SJCRH30 (cell line): ENCODE measurements around the gene HOXD13. TPM values are rescaled to one million over a fixed set of nuclear protein-coding genes. Genes with fewer than 3 reads are reported as not detected.

Experiments
- DNase-seq, 2 experiments: peaks; one replicate each; pipeline ENCODE4 v3.0.0-alpha.2; 2015 to 2020
- H3K27ac ChIP-seq: fragments of 250-450 bp; sonication (Bioruptor Pico); 2 replicates; pipeline ENCODE4 v1.5.1; 2020; ENCODE audit warnings: mild to moderate bottlenecking, moderate library complexity
- H3K27me3 ChIP-seq: fragments of 250-450 bp; sonication (Bioruptor Pico); 2 replicates; pipeline ENCODE4 v1.5.1; 2020; ENCODE audit warnings: mild to moderate bottlenecking, moderate library complexity
- H3K36me3 ChIP-seq: fragments of 250-450 bp; sonication (Bioruptor Pico); 2 replicates; pipeline ENCODE4 v1.5.1; 2020; ENCODE audit warnings: mild to moderate bottlenecking, moderate library complexity
- H3K4me1 ChIP-seq: fragments of 250-450 bp; sonication (Bioruptor Pico); 2 replicates; pipeline ENCODE4 v1.5.1; 2020; ENCODE audit warnings: mild to moderate bottlenecking, moderate library complexity
- H3K4me3 ChIP-seq: fragments of 250-450 bp; sonication (Bioruptor Pico); 2 replicates; pipeline ENCODE4 v1.5.1; 2020; ENCODE audit warnings: mild to moderate bottlenecking, moderate library complexity
- H3K9me3 ChIP-seq: fragments of 250-450 bp; sonication (Bioruptor Pico); replicated peaks from 2 replicates; pipeline ENCODE4 v1.5.1; 2020; ENCODE audit warnings: mild to moderate bottlenecking, moderate library complexity
- total RNA-seq: library from RNA; depleted of rRNA; stranded (reverse); fragments of >200 nt; shearing (Covaris generic); gene quantifications from 2 replicates; pipeline ENCODE4 v1.2.3, GENCODE V29; 2014; rRNA removed

The HOXD13 gene
- 11.0 and 13.6 TPM in 2 replicates for total RNA-seq

DNA sequence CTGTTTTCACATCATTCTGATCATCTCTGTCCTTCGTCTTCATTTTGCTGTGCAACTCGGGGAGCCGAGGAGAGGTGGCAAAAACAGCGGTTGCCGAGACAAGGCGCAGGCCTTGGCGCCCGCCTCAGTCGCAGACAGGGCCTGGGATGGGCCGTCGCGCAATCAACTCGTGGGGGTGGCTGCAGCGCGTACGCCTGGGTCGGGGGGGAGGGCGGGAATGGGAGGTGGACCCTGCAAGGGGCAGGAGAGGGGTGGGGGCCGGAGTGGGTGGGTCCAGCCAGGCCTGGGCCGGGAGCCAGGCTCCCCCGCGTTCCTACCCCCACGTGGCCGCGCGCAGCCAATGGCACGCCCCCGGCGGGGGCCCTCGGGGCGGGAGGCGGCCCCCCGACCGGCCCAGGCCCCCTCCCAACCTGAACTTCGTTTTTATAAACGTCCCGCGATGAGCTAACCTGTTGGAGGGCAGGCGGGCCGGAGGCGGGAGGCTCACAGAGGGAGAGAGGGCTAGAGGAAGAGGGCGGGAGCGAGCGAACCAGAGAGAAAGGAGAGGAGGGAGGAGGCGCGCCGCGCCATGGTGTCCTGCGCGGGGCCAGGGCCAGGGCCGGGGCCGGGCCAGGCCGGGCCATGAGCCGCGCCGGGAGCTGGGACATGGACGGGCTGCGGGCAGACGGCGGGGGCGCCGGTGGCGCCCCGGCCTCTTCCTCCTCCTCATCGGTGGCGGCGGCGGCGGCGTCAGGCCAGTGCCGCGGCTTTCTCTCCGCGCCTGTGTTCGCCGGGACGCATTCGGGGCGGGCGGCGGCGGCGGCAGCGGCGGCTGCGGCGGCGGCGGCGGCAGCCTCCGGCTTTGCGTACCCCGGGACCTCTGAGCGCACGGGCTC lies at the start of gene HOXD13:
Gene HOXD13, plus strand, starts transcription at position 452 of the 875 bp plus-strand sequence. Its CDS starts 170 bp downstream, at position 622.
- H3K27ac ChIP-seq, result no peak within 1 kb of the TSS
- peak within 1 kb of the TSS; percentile 67 for H3K4me3 ChIP-seq
- no peaks in the 10 kb centered on the region for H3K9me3 ChIP-seq
- H3K4me1 ChIP-seq, result no peaks in the 10 kb centered on the region
- DNase-seq, result peak; percentile 65 to 66
- H3K36me3 ChIP-seq, result no peaks in the 10 kb centered on the region
- no peaks in the 10 kb centered on the region; the same call in 1 of the 2 replicates for H3K27me3 ChIP-seq

GRCh38 chr2:176056406-176056805 lies 36.1 kb upstream of the HOXD13 start:
- no peak overlapping the region for H3K27ac ChIP-seq
- 0 out of 2 replicates have a peak, but pooled peaks cover 3% of the 10 kb centered on the region for H3K4me1 ChIP-seq
- DNase-seq, result peak; percentile 72 to 77
- H3K27me3 ChIP-seq, result no peaks in the 10 kb centered on the region
- H3K36me3 ChIP-seq, result no peaks in the 10 kb centered on the region
- H3K9me3 ChIP-seq, result no peaks in the 10 kb centered on the region
- H3K4me3 ChIP-seq, result no peak overlapping the region

DNA sequence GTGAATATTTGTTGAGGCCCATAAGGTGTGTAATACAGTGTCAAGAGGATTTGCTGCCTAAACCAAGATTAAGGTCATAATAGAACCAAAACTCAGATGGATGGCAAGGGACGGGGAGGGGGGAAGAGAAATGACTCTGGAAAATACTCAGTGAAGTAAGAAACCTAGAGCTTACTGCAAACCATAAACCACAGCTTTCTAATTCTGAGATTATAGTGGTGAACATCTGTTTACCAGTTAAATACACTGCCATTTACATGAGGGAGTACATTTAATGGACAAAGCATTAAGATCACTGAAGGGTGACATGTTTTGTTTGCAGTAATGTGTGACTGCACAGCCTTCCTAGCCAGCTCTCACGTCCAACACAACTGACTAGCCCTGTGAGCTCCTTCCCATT lies 28.6 kb upstream of the HOXD13 start:
- Histone ChIP-seq H3K27ac (no peak overlapping the region), H3K36me3 (no peaks in the 10 kb centered on the region), H3K4me1 (no peaks in the 10 kb centered on the region), H3K27me3 (no peaks in the 10 kb centered on the region), H3K4me3 (no peak overlapping the region), H3K9me3 (no peaks in the 10 kb centered on the region)
- DNase-seq, result no peak

DNA sequence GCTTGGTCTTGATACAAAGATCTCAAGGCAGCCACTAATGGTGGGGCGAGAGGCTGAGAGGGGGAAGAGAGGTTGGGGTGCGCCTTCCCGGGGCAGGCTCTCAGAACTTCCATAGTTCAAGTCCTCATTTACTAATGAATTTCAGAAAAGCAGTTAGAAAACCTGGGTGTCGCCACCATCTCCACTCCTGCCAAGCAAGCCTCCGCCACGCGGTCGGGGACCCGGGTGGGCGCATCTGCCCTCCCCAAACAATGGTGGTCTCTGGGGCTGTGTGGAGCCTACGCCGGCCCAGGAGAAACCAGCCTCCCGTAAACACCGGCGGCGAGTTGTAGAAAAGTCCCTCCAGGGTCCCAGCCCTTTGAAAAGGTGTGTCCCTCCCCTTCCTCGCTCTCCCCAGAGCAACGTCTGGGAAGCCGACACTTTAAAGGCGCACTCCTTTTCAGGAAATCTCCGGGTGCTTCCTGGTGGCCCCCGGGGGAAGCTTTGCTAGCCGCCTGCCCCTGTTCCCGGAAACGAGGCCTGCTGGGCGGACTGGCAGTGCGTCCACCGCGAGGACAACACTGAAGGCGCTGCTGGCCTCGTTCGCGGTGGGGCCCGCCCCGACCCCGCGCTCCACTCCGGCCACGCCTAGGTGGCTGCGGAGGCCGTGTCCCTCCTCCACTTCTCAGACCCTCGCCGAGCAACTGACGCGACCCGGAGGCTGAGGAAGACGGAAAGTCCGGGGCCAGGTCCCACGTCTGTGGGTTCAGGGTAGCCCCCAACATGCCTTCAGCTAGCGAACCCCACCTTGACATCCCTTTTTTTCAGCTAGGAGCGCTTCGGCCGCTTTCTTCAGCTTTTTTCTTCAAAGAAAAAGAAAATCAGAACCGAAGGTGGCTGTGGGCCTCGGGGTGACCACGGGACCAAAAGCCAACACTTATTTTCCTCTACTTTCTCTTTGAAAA lies 25.6 kb upstream of the HOXD13 start:
- no peak for DNase-seq
- H3K9me3 ChIP-seq, result no peaks in the 10 kb centered on the region
- H3K27ac ChIP-seq, result no peak overlapping the region
- no peaks in the 10 kb centered on the region for H3K36me3 ChIP-seq
- no peaks in the 10 kb centered on the region for H3K4me1 ChIP-seq
- no peaks in the 10 kb centered on the region for H3K27me3 ChIP-seq
- H3K4me3 ChIP-seq, result no peak overlapping the region

GRCh38 chr2:176067589-176068418 lies 24.7 kb upstream of the HOXD13 start:
- no peaks in the 10 kb centered on the region for H3K36me3 ChIP-seq
- DNase-seq, result no peak
- H3K4me3 ChIP-seq, result no peak overlapping the region
- no peak overlapping the region for H3K27ac ChIP-seq
- H3K27me3 ChIP-seq, result no peaks in the 10 kb centered on the region
- H3K4me1 ChIP-seq, result no peaks in the 10 kb centered on the region
- H3K9me3 ChIP-seq, result no peaks in the 10 kb centered on the region

DNA sequence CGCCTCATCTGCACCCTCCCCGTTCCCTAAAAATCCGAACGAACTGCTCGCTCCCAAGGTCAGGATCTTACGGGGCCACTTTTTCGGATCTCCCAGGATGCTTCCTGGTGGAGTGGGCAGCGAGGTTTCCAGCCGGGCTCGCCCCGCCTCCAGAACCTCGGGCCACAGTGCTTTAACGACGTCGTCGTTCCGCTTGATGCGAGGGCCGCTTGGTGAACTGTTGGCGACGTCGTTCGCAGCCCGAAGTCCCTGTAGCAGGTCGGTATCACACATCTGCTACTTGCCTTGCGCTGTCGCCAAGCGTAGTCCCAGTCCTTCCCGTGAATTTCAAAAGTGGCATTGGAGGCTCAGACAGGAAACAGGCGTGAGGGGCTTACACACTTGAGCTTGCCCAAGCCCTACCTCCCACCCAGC lies 24.1 kb upstream of the HOXD13 start:
- no peaks in the 10 kb centered on the region for H3K27me3 ChIP-seq
- H3K4me1 ChIP-seq, result no peaks in the 10 kb centered on the region
- no peaks in the 10 kb centered on the region for H3K9me3 ChIP-seq
- no peak for DNase-seq
- H3K27ac ChIP-seq, result no peak overlapping the region
- H3K4me3 ChIP-seq, result no peak overlapping the region
- no peaks in the 10 kb centered on the region for H3K36me3 ChIP-seq

- no peak for DNase-seq
- Histone ChIP-seq H3K36me3 (no peaks in the 10 kb centered on the region), H3K27me3 (no peaks in the 10 kb centered on the region), H3K4me1 (peaks cover 2% of the 10 kb centered on the region; the same call in 1 of the 2 replicates), H3K9me3 (no peaks in the 10 kb centered on the region), H3K4me3 (no peak overlapping the region), H3K27ac (no peak overlapping the region)
Observed at GRCh38 chr2:176071330-176072291, 20.9 kb upstream of the HOXD13 start.

GRCh38 chr2:176072292-176072669 lies 20.2 kb upstream of the HOXD13 start:
- H3K4me1 ChIP-seq, result peaks cover 2% of the 10 kb centered on the region; the same call in 1 of the 2 replicates
- H3K9me3 ChIP-seq, result no peaks in the 10 kb centered on the region
- H3K27ac ChIP-seq, result no peak overlapping the region
- H3K27me3 ChIP-seq, result no peaks in the 10 kb centered on the region
- H3K36me3 ChIP-seq, result no peaks in the 10 kb centered on the region
- no peak for DNase-seq
- no peak overlapping the region for H3K4me3 ChIP-seq

GRCh38 chr2:176072951-176073904 lies 19.3 kb upstream of the HOXD13 start:
- H3K4me3 ChIP-seq, result no peak overlapping the region
- H3K36me3 ChIP-seq, result no peaks in the 10 kb centered on the region
- no peak for DNase-seq
- peaks cover 2% of the 10 kb centered on the region; the same call in 1 of the 2 replicates for H3K4me1 ChIP-seq
- no peaks in the 10 kb centered on the region for H3K9me3 ChIP-seq
- no peaks in the 10 kb centered on the region for H3K27me3 ChIP-seq
- H3K27ac ChIP-seq, result no peak overlapping the region

DNA sequence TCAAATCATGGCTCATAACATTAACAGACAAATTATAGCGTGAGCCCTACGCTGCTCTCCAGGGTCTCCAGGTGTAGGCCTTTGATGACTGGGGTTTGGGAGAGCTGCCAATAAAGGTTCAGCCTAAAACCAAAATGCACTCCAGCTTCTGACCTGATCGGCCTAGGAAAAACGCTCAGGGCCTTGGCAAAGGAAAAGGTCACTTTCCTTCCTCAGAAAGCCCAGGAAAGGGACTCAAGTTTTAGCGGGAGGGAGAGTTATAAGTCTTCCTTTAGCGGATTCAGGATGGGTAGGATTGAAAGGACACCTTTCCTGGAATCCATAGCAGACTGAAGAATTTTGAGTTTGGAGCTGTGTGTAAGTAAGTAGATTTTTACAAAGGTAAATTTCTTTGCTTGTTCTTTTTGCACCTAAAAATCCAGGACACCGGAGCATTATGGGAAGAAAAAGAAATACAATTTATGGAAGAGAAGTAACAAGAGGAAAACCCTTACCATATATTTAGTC lies 17.5 kb upstream of the HOXD13 start:
- no peaks in the 10 kb centered on the region for H3K36me3 ChIP-seq
- H3K27me3 ChIP-seq, result no peaks in the 10 kb centered on the region
- peak overlapping the region; percentile 80 for H3K27ac ChIP-seq
- peak overlapping the region; percentile 66 for H3K4me3 ChIP-seq
- no peaks in the 10 kb centered on the region for H3K9me3 ChIP-seq
- H3K4me1 ChIP-seq, result peaks cover 2% of the 10 kb centered on the region; the same call in 1 of the 2 replicates
- DNase-seq, result peak in 1 of 2 experiments; percentile 46

- DNase-seq, result peak; percentile 89 to 94
- no peaks in the 10 kb centered on the region for H3K9me3 ChIP-seq
- H3K36me3 ChIP-seq, result no peaks in the 10 kb centered on the region
- H3K27me3 ChIP-seq, result no peaks in the 10 kb centered on the region
- H3K4me3 ChIP-seq, result peak overlapping the region; percentile 66
- H3K27ac ChIP-seq, result peak overlapping the region; percentile 80
- H3K4me1 ChIP-seq, result peaks cover 2% of the 10 kb centered on the region; the same call in 1 of the 2 replicates
Observed at GRCh38 chr2:176075481-176075880, 17.0 kb upstream of the HOXD13 start.

- DNase-seq, result no peak
- Histone ChIP-seq H3K27ac (peak overlapping the region; percentile 80), H3K36me3 (no peaks in the 10 kb centered on the region), H3K4me3 (peak overlapping the region; percentile 66), H3K4me1 (peaks cover 2% of the 10 kb centered on the region; the same call in 1 of the 2 replicates), H3K27me3 (no peaks in the 10 kb centered on the region), H3K9me3 (no peaks in the 10 kb centered on the region)
Observed at GRCh38 chr2:176076063-176076462, 16.5 kb upstream of the HOXD13 start.
